K562 (cell line): ENCODE measurements around the gene AIFM3. TPM values are rescaled to one million over a fixed set of nuclear protein-coding genes. Genes with fewer than 3 reads are reported as not detected.

Source experiments
- ATF1 ChIP-seq, 2 experiments: fragments of 450-650 bp in 1 of 2; IDR thresholded peaks; 2 replicates each; pipeline ENCODE4 v1.6.1; 2016; ENCODE audit warnings: missing compliant biosample characterization in 1 of 2, missing genetic modification characterization in 1 of 2
- FOXP4 ChIP-seq: sonication (generic); formaldehyde crosslinking; IDR thresholded peaks from 2 replicates; pipeline ENCODE4 v1.8.0; 2022; ENCODE audit warnings: mild to moderate bottlenecking, missing genetic modification reagents, borderline replicate concordance
- FUS ChIP-seq: fragments of 200-400 bp; formaldehyde crosslinking; optimal IDR thresholded peaks from 2 replicates; pipeline ENCODE3; 2017; ENCODE audit warnings: low read depth, low read length
- GTF3C2 ChIP-seq: IDR thresholded peaks from 3 replicates; pipeline ENCODE4 v1.6.1; 2011; ENCODE audit warnings: borderline replicate concordance, mild to moderate bottlenecking, moderate library complexity; ENCODE audit not compliant: insufficient read length; ENCODE audit errors: extremely low read depth
- KDM2B ChIP-seq: fragments of 250-450 bp; sonication (Bioruptor Pico); IDR thresholded peaks from 2 replicates; pipeline ENCODE4 v1.8.0; 2021; ENCODE audit warnings: mild to moderate bottlenecking, moderate library complexity
- KLF6 ChIP-seq: fragments of 250-450 bp; sonication (Bioruptor Pico); IDR thresholded peaks from 2 replicates; pipeline ENCODE4 v1.4.0; 2020; ENCODE audit warnings: mild to moderate bottlenecking, moderate library complexity, borderline replicate concordance
- LCOR ChIP-seq: sonication (generic); formaldehyde crosslinking; IDR thresholded peaks from 2 replicates; pipeline ENCODE4 v1.8.0; 2022; ENCODE audit warnings: mild to moderate bottlenecking, missing genetic modification reagents
- NCOA2 ChIP-seq, 2 experiments: fragments of 450-650 bp; IDR thresholded peaks; 2 replicates each; pipeline ENCODE4 v1.6.1; 2018; ENCODE audit warnings: mild to moderate bottlenecking in 2 of 2, moderate library complexity in 1 of 2; ENCODE audit not compliant: partially characterized antibody in 2 of 2
- NR4A1 ChIP-seq, 2 experiments: fragments of 250-450 bp in 1 of 2; fragments of 450-650 bp in 1 of 2; sonication (Bioruptor Pico) in 1 of 2; IDR thresholded peaks; 2 replicates each; pipeline versions ENCODE4 v1.4.0 to v1.6.1; 2016 to 2020; ENCODE audit warnings: mild to moderate bottlenecking in 2 of 2, missing compliant biosample characterization in 1 of 2, missing genetic modification characterization in 1 of 2, moderate library complexity in 1 of 2
- PPARD ChIP-seq: fragments of 250-450 bp; sonication (Bioruptor Pico); IDR thresholded peaks from 2 replicates; pipeline ENCODE4 v1.8.0; 2022; ENCODE audit warnings: inconsistent platforms, mild to moderate bottlenecking, moderate library complexity
- RERE ChIP-seq: sonication (generic); formaldehyde crosslinking; IDR thresholded peaks from 2 replicates; pipeline ENCODE4 v1.8.0; 2023; ENCODE audit warnings: missing genetic modification reagents, mild to moderate bottlenecking, borderline replicate concordance
- SNIP1 ChIP-seq: fragments of 450-650 bp; IDR thresholded peaks from 2 replicates; pipeline ENCODE4 v1.7.1; 2017; ENCODE audit warnings: low read depth, mild to moderate bottlenecking
- SREBF1 ChIP-seq: fragments of 150-350 bp; IDR thresholded peaks from 2 replicates; pipeline ENCODE4 v1.6.1; 2014; ENCODE audit warnings: antibody characterized with exemption, low read depth, low read length, borderline replicate concordance
- TAF7 ChIP-seq: fragments of 450-650 bp; IDR thresholded peaks from 2 replicates; pipeline ENCODE4 v1.6.1; 2016; ENCODE audit warnings: missing genetic modification characterization, missing compliant biosample characterization
- polyA plus RNA-seq, 8 experiments: library from polyadenylated mRNA; depleted of rRNA in 4 of 8; stranded (reverse) in 5 of 8; unstranded in 3 of 8; fragments of >200 nt; fragmentation: Nextera tagmentation in 2 of 8; fragmentation: Illumina TruSeq in 1 of 8; extraction: Ambion mirVana in 2 of 8; extraction: Trizol in 1 of 8; gene quantifications; 2 replicates each; pipeline versions ENCODE4 v1.2.1 to v1.2.3, GENCODE V29; 2011 to 2014; ENCODE audit warnings: inconsistent platforms in 1 of 8, missing spikeins in 1 of 8
- total RNA-seq, 7 experiments: library from RNA; depleted of rRNA in 6 of 7; stranded (reverse); fragments of >200 nt in 6 of 7; fragmentation: Illumina TruSeq in 2 of 7; extraction: Trizol in 2 of 7; gene quantifications; 2 replicates each; pipeline versions ENCODE4 v1.2.1 to v1.2.3, GENCODE V29; 2011 to 2021; ENCODE audit warnings: low replicate concordance in 1 of 7

The AIFM3 gene
- total and polyA plus RNA-seq, 9 of the 15 experiments (the other 6 are each of a cell fraction or from before 2014, with no cell fraction given): 0.03 to 0.20 (median 0.07) TPM; not detected in 1

- TF ChIP-seq RERE (CRISPR knock-in tag): no peak
- no peak for TF ChIP-seq FUS
- TF ChIP-seq SREBF1: 0 out of 2 replicates have a peak, but pooled peaks have one; percentile 11
- no peak for TF ChIP-seq ATF1 (CRISPR knock-in tag; IDR thresholded peaks at IDR 0.05)
- TF ChIP-seq ATF1 (tag; IDR thresholded peaks at IDR 0.05): no peak
- no peak for TF ChIP-seq FOXP4 (CRISPR knock-in tag)
- no peak for TF ChIP-seq LCOR
- TF ChIP-seq NR4A1 (CRISPR knock-in tag; IDR thresholded peaks at IDR 0.05): peak; percentile 9; the same call in 1 of the 2 replicates
- no peak for TF ChIP-seq NR4A1 (tag; IDR thresholded peaks at IDR 0.05)
- TF ChIP-seq PPARD (CRISPR knock-in tag): 0 out of 2 replicates have a peak, but pooled peaks have one; percentile 41
- TF ChIP-seq GTF3C2: no peak
- 0 out of 2 replicates have a peak, but pooled peaks have one; percentile 46 for TF ChIP-seq KDM2B (CRISPR knock-in tag)
- no peak for TF ChIP-seq KLF6
- TF ChIP-seq NCOA2 (IDR thresholded peaks at IDR 0.05; ENCODE audit: partially characterized antibody in 2 of 2): no peak
- no peak for TF ChIP-seq SNIP1
- no peak for TF ChIP-seq TAF7 (tag)
Observed at GRCh38 chr22:20996598-20997535, 29.8 kb downstream of the AIFM3 start (continued).
